Measurements from ENCODE around the gene KRTAP10-10. TPM values are rescaled to one million over a fixed set of nuclear protein-coding genes. Genes with fewer than 3 reads are reported as not detected.
"Not testable (repeated sequence)": the region's sequence is repeated elsewhere in the genome, so short reads cannot be mapped to it uniquely, and the experiment has no call there.

KRTAP10-10 gene
- total RNA-seq, 2 donors from 2014 or later: not detected

- Mint-ChIP-seq H3K27ac (no peak overlapping the region), H3K4me3 (no peak overlapping the region), H3K4me1 (no peaks in the 10 kb centered on the region), H3K9me3 (peaks cover 37% of the 10 kb centered on the region), H3K36me3 (ENCODE audit: low read depth) (peaks cover 2% of the 10 kb centered on the region), H3K27me3 (ENCODE audit: insufficient read depth) (no peaks in the 10 kb centered on the region)
- Histone ChIP-seq H3K36me3 (ENCODE audit: control insufficient read depth, insufficient read depth, low read length) (no peaks in the 10 kb centered on the region), H3K9me3 (ENCODE audit: control insufficient read depth, low read length) (peaks cover 29% of the 10 kb centered on the region), H3K9ac (ENCODE audit: extremely low read depth, low read length, poor library complexity, severe bottlenecking) (no peak overlapping the region), H3K4me1 (ENCODE audit: control insufficient read depth, insufficient read depth, low read length) (no peaks in the 10 kb centered on the region), H3K27ac (ENCODE audit: low read depth, low read length) (no peak overlapping the region), H3K27me3 (ENCODE audit: control insufficient read depth, insufficient read depth, low read length, poor library complexity, severe bottlenecking) (no peaks in the 10 kb centered on the region), H3K4me3 (ENCODE audit: low read length) (no peak overlapping the region)
- no peak for TF ChIP-seq CTCF (conservative IDR thresholded peaks at IDR 0.05)
- DNase-seq: no peak
These were observed 28.0 kb upstream of the KRTAP10-10 start for GRCh38 chr21:44609193-44609592.

GRCh38 chr21:44610157-44610843 lies 26.9 kb upstream of the KRTAP10-10 start:
- not testable (repeated sequence) for H3K9ac ChIP-seq (ENCODE audit: extremely low read depth, low read length, poor library complexity, severe bottlenecking); H3K4me1 Mint-ChIP-seq; H3K27me3 Mint-ChIP-seq (ENCODE audit: insufficient read depth); H3K36me3 ChIP-seq (ENCODE audit: control insufficient read depth, insufficient read depth, low read length); H3K36me3 Mint-ChIP-seq (ENCODE audit: low read depth); H3K4me3 ChIP-seq (ENCODE audit: low read length); H3K4me1 ChIP-seq (ENCODE audit: control insufficient read depth, insufficient read depth, low read length); H3K27me3 ChIP-seq (ENCODE audit: control insufficient read depth, insufficient read depth, low read length, poor library complexity, severe bottlenecking); H3K27ac ChIP-seq (ENCODE audit: low read depth, low read length); DNase-seq; H3K4me3 Mint-ChIP-seq; H3K27ac Mint-ChIP-seq
- H3K9me3 Mint-ChIP-seq: peaks cover 34% of the 10 kb centered on the region
- peaks cover 29% of the 10 kb centered on the region for H3K9me3 ChIP-seq (ENCODE audit: control insufficient read depth, low read length)
- WGBS, 2 experiments (ENCODE audit: insufficient coverage in 1 of 2, insufficient read length in 1 of 2): 93 to 94% methylated on average over 5 to 7 of the region's 7 CpGs

GRCh38 chr21:44611551-44611950 lies 25.6 kb upstream of the KRTAP10-10 start:
- H3K9ac ChIP-seq (ENCODE audit: extremely low read depth, low read length, poor library complexity, severe bottlenecking): no peak overlapping the region
- no peaks in the 10 kb centered on the region for H3K4me1 ChIP-seq (ENCODE audit: control insufficient read depth, insufficient read depth, low read length)
- peaks cover 26% of the 10 kb centered on the region for H3K9me3 ChIP-seq (ENCODE audit: control insufficient read depth, low read length)
- no peak for TF ChIP-seq CTCF (conservative IDR thresholded peaks at IDR 0.05)
- peaks cover 2% of the 10 kb centered on the region for H3K27me3 Mint-ChIP-seq (ENCODE audit: insufficient read depth)
- peaks cover 2% of the 10 kb centered on the region for H3K36me3 Mint-ChIP-seq (ENCODE audit: low read depth)
- no peaks in the 10 kb centered on the region for H3K27me3 ChIP-seq (ENCODE audit: control insufficient read depth, insufficient read depth, low read length, poor library complexity, severe bottlenecking)
- H3K27ac ChIP-seq (ENCODE audit: low read depth, low read length): no peak overlapping the region
- H3K4me1 Mint-ChIP-seq: no peaks in the 10 kb centered on the region
- H3K9me3 Mint-ChIP-seq: peaks cover 34% of the 10 kb centered on the region
- no peak overlapping the region for H3K4me3 Mint-ChIP-seq
- 91% methylated on average over 4 of the region's 4 CpGs; no CpG with 5 or more reads in 1 of the 2 experiments for WGBS, 2 experiments (ENCODE audit: insufficient coverage in 1 of 2, insufficient read length in 1 of 2)
- no peak overlapping the region for H3K4me3 ChIP-seq (ENCODE audit: low read length)
- no peak for DNase-seq
- H3K27ac Mint-ChIP-seq: no peak overlapping the region
- no peaks in the 10 kb centered on the region for H3K36me3 ChIP-seq (ENCODE audit: control insufficient read depth, insufficient read depth, low read length)

- TF ChIP-seq CTCF (conservative IDR thresholded peaks at IDR 0.05): no peak
These were observed 25.1 kb upstream of the KRTAP10-10 start, which contains the start of gene KRTAP10-8 for GRCh38 chr21:44612029-44612486. Gene KRTAP10-8 (plus strand): TSS chr21:44612079. CDS start chr21:44612101, 22 bp downstream.

More at GRCh38 chr21:44612029-44612486, 25.1 kb upstream of the KRTAP10-10 start, which contains the start of gene KRTAP10-8:
- 86 to 100% methylated on average over 2 to 8 of the region's 8 CpGs for WGBS, 2 experiments (ENCODE audit: insufficient coverage in 1 of 2, insufficient read length in 1 of 2)
- H3K4me1 ChIP-seq (ENCODE audit: control insufficient read depth, insufficient read depth, low read length): no peaks in the 10 kb centered on the region
- no peak within 1 kb of the TSS for H3K9ac ChIP-seq (ENCODE audit: extremely low read depth, low read length, poor library complexity, severe bottlenecking)
- no peak for DNase-seq
- H3K9me3 ChIP-seq (ENCODE audit: control insufficient read depth, low read length): peaks cover 24% of the 10 kb centered on the region
- no peaks in the 10 kb centered on the region for H3K27me3 ChIP-seq (ENCODE audit: control insufficient read depth, insufficient read depth, low read length, poor library complexity, severe bottlenecking)
- Mint-ChIP-seq H3K27me3 (ENCODE audit: insufficient read depth) (peaks cover 2% of the 10 kb centered on the region), H3K4me1 (no peaks in the 10 kb centered on the region), H3K4me3 (no peak within 1 kb of the TSS), H3K9me3 (peaks cover 34% of the 10 kb centered on the region), H3K27ac (no peak within 1 kb of the TSS), H3K36me3 (ENCODE audit: low read depth) (peaks cover 2% of the 10 kb centered on the region)
- H3K36me3 ChIP-seq (ENCODE audit: control insufficient read depth, insufficient read depth, low read length): no peaks in the 10 kb centered on the region
- H3K4me3 ChIP-seq (ENCODE audit: low read length): no peak within 1 kb of the TSS
- no peak within 1 kb of the TSS for H3K27ac ChIP-seq (ENCODE audit: low read depth, low read length)

Data from endodermal cell (in vitro differentiated cells).